ENCODE results near the gene ESPL1. TPM values are rescaled to one million over a fixed set of nuclear protein-coding genes. Genes with fewer than 3 reads are reported as not detected.
"Not testable (repeated sequence)": the region's sequence is repeated elsewhere in the genome, so short reads cannot be mapped to it uniquely, and the experiment has no call there.

The ESPL1 gene
- total RNA-seq, 1 donor from 2014 or later = 0.97 TPM

GRCh38 chr12:53324779-53325510, 56.8 kb downstream of the ESPL1 start:
- peak; percentile 89 for ATAC-seq

GRCh38 chr12:53325511-53326061, 57.5 kb downstream of the ESPL1 start:
- DNase-seq (ENCODE audit: missing footprints) (peak; percentile 73), ATAC-seq (no peak)
- intact Hi-C loops (cut with DNase I) = loop anchor here (2.0 kb wide), 1 partner anchor 183 kb away; no protein-coding TSS in a partner anchor

More at GRCh38 chr12:53324779-53325510, 56.8 kb downstream of the ESPL1 start:
- peak; percentile 97 for DNase-seq (ENCODE audit: missing footprints)
- intact Hi-C loops (cut with DNase I) = loop anchor here (1.0 to 2.0 kb wide), 2 partner anchors 20 to 184 kb away; no protein-coding TSS in a partner anchor

GRCh38 chr12:53326460-53327185, 58.5 kb downstream of the ESPL1 start:
- ATAC-seq (no peak), DNase-seq (ENCODE audit: missing footprints) (no peak)
- intact Hi-C loops (cut with DNase I) = no loop called here

GRCh38 chr12:53327435-53328042, 59.4 kb downstream of the ESPL1 start:
- ATAC-seq (no peak), DNase-seq (ENCODE audit: missing footprints) (no peak)
- intact Hi-C loops (cut with DNase I) = no loop called here

GRCh38 chr12:53328043-53328435, 59.9 kb downstream of the ESPL1 start:
- DNase-seq (ENCODE audit: missing footprints) = no peak
- intact Hi-C loops (cut with DNase I) = no loop called here
- ATAC-seq = no peak

GRCh38 chr12:53330671-53331070, 62.6 kb downstream of the ESPL1 start:
- no peak for ATAC-seq
- DNase-seq (ENCODE audit: missing footprints) = no peak
- intact Hi-C loops (cut with DNase I) = no loop called here

GRCh38 chr12:53332339-53332738, 64.2 kb downstream of the ESPL1 start:
- intact Hi-C loops (cut with DNase I); ATAC-seq; DNase-seq (ENCODE audit: missing footprints): not testable (repeated sequence)

- DNase-seq (ENCODE audit: missing footprints) = no peak
- no peak for ATAC-seq
- intact Hi-C loops (cut with DNase I) = no loop called here
Observed at GRCh38 chr12:53332744-53333143, 64.6 kb downstream of the ESPL1 start.

- DNase-seq (ENCODE audit: missing footprints) (no peak), ATAC-seq (no peak)
- intact Hi-C loops (cut with DNase I) = no loop called here
Observed at GRCh38 chr12:53333289-53333688, 65.2 kb downstream of the ESPL1 start.

- DNase-seq (ENCODE audit: missing footprints) (no peak), ATAC-seq (no peak)
- intact Hi-C loops (cut with DNase I) = no loop called here
Observed at GRCh38 chr12:53333845-53334244, 65.7 kb downstream of the ESPL1 start.

GRCh38 chr12:53334822-53335221, 66.7 kb downstream of the ESPL1 start:
- intact Hi-C loops (cut with DNase I) = no loop called here
- ATAC-seq = no peak

GRCh38 chr12:53336181-53336681, 68.1 kb downstream of the ESPL1 start, which contains the start of gene SP7:
TSS of gene SP7 (minus strand) at chr12:53336354. CDS start at chr12:53335646, 708 bp downstream.
- DNase-seq (ENCODE audit: missing footprints) (no peak), ATAC-seq (no peak)
- intact Hi-C loops (cut with DNase I) = no loop called here

More at GRCh38 chr12:53334822-53335221, 66.7 kb downstream of the ESPL1 start:
- DNase-seq (ENCODE audit: missing footprints) = no peak

- intact Hi-C loops (cut with DNase I) = no loop called here
- ATAC-seq (no peak), DNase-seq (ENCODE audit: missing footprints) (no peak)
Observed at GRCh38 chr12:53338017-53338416, 69.9 kb downstream of the ESPL1 start.

- intact Hi-C loops (cut with DNase I) = no loop called here
- DNase-seq (ENCODE audit: missing footprints) = no peak
- ATAC-seq = no peak
Observed at GRCh38 chr12:53338916-53339315, 70.8 kb downstream of the ESPL1 start.

- intact Hi-C loops (cut with DNase I) = no loop called here
- no peak for DNase-seq (ENCODE audit: missing footprints)
- no peak for ATAC-seq
Observed at GRCh38 chr12:53340398-53340797, 72.3 kb downstream of the ESPL1 start.

Data from Right ventricle myocardium inferior (tissue), 1 donor.